Measurements from ENCODE around the gene LRRC8C.

DNA sequence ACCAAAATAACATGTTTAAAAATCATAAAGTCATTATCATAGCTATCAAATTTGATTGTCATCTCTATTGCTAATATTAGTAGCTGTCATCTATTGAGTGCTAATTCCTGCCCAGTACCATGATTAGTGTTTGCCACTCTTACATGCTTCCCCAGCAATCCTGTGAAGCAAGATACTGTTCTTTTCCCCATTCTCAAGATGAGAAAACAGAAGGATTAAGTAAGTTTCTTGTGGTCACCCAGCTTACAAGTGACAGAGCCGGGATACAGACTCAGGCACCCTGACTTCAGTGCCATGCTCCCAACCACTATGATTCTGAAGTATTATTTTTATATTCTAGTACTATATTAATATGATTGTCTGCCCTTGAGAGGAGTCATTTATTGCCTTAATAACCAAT, 36.5 kb downstream of the LRRC8C start:
- TF ChIP-seq, protein P1, sequence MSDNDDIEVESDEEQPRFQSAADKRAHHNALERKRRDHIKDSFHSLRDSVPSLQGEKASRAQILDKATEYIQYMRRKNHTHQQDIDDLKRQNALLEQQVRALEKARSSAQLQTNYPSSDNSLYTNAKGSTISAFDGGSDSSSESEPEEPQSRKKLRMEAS (IDR thresholded peaks at IDR 0.05) = no peak
- TF ChIP-seq, protein P2, sequence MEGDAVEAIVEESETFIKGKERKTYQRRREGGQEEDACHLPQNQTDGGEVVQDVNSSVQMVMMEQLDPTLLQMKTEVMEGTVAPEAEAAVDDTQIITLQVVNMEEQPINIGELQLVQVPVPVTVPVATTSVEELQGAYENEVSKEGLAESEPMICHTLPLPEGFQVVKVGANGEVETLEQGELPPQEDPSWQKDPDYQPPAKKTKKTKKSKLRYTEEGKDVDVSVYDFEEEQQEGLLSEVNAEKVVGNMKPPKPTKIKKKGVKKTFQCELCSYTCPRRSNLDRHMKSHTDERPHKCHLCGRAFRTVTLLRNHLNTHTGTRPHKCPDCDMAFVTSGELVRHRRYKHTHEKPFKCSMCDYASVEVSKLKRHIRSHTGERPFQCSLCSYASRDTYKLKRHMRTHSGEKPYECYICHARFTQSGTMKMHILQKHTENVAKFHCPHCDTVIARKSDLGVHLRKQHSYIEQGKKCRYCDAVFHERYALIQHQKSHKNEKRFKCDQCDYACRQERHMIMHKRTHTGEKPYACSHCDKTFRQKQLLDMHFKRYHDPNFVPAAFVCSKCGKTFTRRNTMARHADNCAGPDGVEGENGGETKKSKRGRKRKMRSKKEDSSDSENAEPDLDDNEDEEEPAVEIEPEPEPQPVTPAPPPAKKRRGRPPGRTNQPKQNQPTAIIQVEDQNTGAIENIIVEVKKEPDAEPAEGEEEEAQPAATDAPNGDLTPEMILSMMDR (IDR thresholded peaks at IDR 0.05; ENCODE audit: low read depth, low read length, missing input control) = no peak

All from liver (tissue), 2 donors.